IPS-15b (cell line): Measurements from ENCODE around the gene OPN4.
"Not testable (repeated sequence)": the region's sequence is repeated elsewhere in the genome, so short reads cannot be mapped to it uniquely, and the experiment has no call there.

Experiments
- H3K27me3 ChIP-seq: one replicate; pipeline ENCODE4 v1.6.1; 2013; ENCODE audit warnings: low read length; ENCODE audit not compliant: control insufficient read depth, insufficient read depth
- H3K36me3 ChIP-seq: one replicate; pipeline ENCODE4 v1.6.1; 2013; ENCODE audit warnings: low read length; ENCODE audit not compliant: control insufficient read depth, insufficient read depth
- H3K4me1 ChIP-seq: one replicate; pipeline ENCODE4 v1.6.1; 2013; ENCODE audit warnings: mild to moderate bottlenecking, low read length; ENCODE audit not compliant: control insufficient read depth, insufficient read depth
- H3K4me3 ChIP-seq: one replicate; pipeline ENCODE4 v1.5.1; 2013; ENCODE audit warnings: low read depth, low read length
- H3K9ac ChIP-seq: one replicate; pipeline ENCODE4 v1.6.1; 2013; ENCODE audit warnings: low read depth, mild to moderate bottlenecking, low read length
- H3K9me3 ChIP-seq: one replicate; pipeline ENCODE4 v1.6.1; 2013; ENCODE audit warnings: mild to moderate bottlenecking, low read length; ENCODE audit not compliant: control insufficient read depth, insufficient read depth

Gene OPN4, protein sequence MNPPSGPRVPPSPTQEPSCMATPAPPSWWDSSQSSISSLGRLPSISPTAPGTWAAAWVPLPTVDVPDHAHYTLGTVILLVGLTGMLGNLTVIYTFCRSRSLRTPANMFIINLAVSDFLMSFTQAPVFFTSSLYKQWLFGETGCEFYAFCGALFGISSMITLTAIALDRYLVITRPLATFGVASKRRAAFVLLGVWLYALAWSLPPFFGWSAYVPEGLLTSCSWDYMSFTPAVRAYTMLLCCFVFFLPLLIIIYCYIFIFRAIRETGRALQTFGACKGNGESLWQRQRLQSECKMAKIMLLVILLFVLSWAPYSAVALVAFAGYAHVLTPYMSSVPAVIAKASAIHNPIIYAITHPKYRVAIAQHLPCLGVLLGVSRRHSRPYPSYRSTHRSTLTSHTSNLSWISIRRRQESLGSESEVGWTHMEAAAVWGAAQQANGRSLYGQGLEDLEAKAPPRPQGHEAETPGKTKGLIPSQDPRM

DNA sequence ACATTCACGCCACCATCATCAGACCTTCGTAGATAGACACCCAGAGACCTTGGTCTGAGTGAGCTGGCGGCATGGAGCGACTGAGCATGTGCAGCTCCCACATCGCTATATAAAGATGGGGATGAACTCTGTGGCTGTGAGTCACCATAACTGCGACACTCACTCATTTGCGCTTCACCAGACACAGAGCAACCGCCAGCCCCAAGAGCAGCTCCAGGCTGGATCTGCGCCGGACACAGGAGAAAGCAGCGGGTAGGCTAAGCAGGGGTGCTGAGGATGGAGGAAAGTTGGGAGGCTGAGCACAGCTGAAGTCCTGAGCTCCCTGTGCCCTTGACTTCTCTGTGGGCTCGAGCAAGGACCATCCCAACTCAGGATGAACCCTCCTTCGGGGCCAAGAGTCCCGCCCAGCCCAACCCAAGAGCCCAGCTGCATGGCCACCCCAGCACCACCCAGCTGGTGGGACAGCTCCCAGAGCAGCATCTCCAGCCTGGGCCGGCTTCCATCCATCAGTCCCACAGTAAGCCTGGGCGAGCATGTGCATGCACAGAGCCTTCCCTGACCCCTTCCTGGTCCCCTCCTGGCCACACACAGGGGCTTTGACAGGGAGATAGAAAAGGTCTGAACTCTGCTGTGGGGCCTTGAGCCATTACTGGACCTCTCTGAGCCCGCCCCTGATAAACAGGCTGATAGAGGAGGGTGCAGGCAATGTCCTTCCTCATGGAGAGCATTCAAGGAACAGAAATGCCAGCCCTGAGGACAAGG, at the start of gene OPN4:
Gene OPN4 (plus strand): TSS at position 137 of the 762 bp plus-strand sequence. CDS start 237 bp downstream, at position 374.
- Histone ChIP-seq H3K9ac (no peak within 1 kb of the TSS), H3K27me3 (no peaks in the 10 kb centered on the region), H3K36me3 (no peaks in the 10 kb centered on the region), H3K4me3 (no peak within 1 kb of the TSS), H3K4me1 (no peaks in the 10 kb centered on the region), H3K9me3 (no peaks in the 10 kb centered on the region)

DNA sequence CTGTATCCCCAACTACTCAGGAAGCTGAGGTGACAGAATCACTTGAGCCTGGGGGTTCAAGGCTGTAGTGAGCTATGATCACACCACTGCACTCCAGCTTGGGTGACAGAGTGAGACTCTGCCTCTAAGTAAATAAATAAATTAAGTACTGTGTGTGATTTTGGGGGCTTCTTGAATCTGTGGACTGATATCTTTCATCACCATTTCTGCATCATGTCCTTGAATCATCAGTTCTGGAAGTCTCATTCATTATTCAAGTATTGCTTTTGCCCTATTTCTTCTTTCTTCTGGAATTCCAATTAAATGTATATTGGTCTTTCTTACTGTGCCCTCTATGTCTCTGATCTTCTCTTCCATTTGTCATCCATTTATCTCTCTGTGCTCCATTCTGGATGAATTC, 46.7 kb upstream of the OPN4 start:
- Histone ChIP-seq H3K27me3 (no peaks in the 10 kb centered on the region), H3K9me3 (no peaks in the 10 kb centered on the region), H3K4me1 (no peaks in the 10 kb centered on the region), H3K9ac (no peak overlapping the region), H3K36me3 (no peaks in the 10 kb centered on the region), H3K4me3 (no peak overlapping the region)

DNA sequence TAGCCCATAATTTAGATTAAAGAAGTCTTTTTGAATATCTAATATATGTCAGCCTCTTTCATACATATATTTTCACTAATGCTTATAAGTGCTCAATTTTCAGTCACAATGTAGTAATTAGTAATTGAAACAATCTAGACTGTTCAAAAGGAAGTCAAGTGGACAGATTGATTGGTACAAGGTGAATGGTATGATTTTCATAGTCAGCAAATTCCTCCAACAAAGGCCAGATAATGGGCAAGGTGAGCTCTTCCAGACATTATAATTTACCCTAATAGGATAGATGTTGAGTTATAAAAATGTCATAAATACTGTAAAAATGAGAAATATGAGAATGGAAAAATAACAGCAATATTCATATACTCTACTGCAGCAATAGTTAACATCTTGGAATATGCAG, 44.4 kb upstream of the OPN4 start:
- Histone ChIP-seq H3K9me3 (no peaks in the 10 kb centered on the region), H3K4me3 (no peak overlapping the region), H3K9ac (no peak overlapping the region), H3K4me1 (no peaks in the 10 kb centered on the region), H3K27me3 (no peaks in the 10 kb centered on the region), H3K36me3 (no peaks in the 10 kb centered on the region)

GRCh38 chr10:86611386-86611785, 43.0 kb upstream of the OPN4 start:
- Histone ChIP-seq H3K4me3 (no peak overlapping the region), H3K36me3 (no peaks in the 10 kb centered on the region), H3K9me3 (no peaks in the 10 kb centered on the region), H3K4me1 (no peaks in the 10 kb centered on the region), H3K9ac (no peak overlapping the region), H3K27me3 (no peaks in the 10 kb centered on the region)

- no peaks in the 10 kb centered on the region for H3K36me3 ChIP-seq
These were observed 41.3 kb upstream of the OPN4 start for GRCh38 chr10:86613096-86613495.

DNA sequence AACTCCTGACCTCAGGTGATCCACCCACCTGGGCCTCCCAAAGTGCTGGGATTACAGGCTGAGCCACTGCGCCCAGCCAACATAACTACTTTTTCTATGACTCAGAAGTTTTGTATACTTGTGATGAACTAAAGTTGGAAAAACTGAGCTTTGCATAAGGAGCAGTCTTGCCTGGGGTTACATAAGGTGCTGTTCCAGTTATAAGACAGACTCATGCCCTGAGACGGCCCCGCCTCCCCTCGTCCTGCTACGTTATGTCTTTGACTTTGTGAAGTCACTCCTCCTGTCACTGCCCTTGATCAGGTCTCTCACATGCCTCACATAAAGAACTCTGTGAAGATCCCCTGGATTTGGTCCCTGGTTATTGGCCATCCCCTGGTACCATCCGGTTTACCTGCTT, 40.4 kb upstream of the OPN4 start:
- Histone ChIP-seq H3K4me1 (no peaks in the 10 kb centered on the region), H3K27me3 (no peaks in the 10 kb centered on the region), H3K36me3 (no peaks in the 10 kb centered on the region), H3K4me3 (no peak overlapping the region), H3K9me3 (no peaks in the 10 kb centered on the region), H3K9ac (no peak overlapping the region)

More at GRCh38 chr10:86613096-86613495, 41.3 kb upstream of the OPN4 start:
- H3K27me3 ChIP-seq, result no peaks in the 10 kb centered on the region
- no peaks in the 10 kb centered on the region for H3K4me1 ChIP-seq
- no peak overlapping the region for H3K4me3 ChIP-seq
- no peaks in the 10 kb centered on the region for H3K9me3 ChIP-seq
- H3K9ac ChIP-seq, result no peak overlapping the region

DNA sequence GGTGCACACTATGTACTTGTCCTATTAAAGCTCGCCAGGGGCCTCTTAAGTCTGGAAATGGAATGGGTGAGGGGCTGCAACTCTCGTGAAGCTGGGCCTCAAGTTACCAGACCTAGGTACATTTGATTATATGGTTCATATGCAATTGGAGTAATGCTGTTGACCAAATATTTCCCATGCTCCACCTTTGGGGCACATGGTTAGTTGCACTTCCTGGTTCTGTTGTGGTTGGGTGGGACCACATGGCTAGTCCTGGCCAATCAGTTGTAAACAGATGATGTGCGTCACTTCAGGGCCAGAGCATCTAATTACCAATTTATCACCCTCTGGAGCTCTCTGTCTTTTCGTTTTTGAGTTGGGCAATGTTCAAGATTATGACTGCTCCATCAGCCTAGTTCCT, 39.5 kb upstream of the OPN4 start:
- Histone ChIP-seq H3K4me3 (no peak overlapping the region), H3K27me3 (no peaks in the 10 kb centered on the region), H3K4me1 (no peaks in the 10 kb centered on the region), H3K9me3 (no peaks in the 10 kb centered on the region), H3K36me3 (no peaks in the 10 kb centered on the region), H3K9ac (no peak overlapping the region)

- H3K36me3 ChIP-seq, H3K9me3 ChIP-seq, H3K4me1 ChIP-seq, H3K27me3 ChIP-seq, H3K4me3 ChIP-seq, H3K9ac ChIP-seq: not testable (repeated sequence)
These were observed 37.1 kb upstream of the OPN4 start for GRCh38 chr10:86617278-86617677.

DNA sequence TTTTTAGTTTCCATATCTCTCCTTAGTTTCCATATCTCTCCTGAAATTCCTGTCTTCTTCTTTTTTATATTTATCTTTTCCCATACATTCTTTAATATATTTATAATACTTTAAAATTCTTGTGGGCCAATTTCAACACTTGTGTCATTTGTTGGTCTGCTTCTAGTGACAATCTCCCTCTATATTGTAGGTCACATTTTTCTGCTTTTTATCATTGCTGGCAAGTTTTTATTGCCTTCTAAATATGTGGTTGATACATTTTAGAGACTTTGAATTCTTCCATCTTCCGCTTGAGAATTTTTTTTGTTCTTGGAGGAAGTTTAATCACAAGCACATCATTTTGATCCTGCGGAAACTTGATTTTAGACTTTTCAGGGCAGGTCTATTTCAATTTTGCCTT, 26.0 kb upstream of the OPN4 start:
- peaks cover 3% of the 10 kb centered on the region for H3K4me1 ChIP-seq
- no peaks in the 10 kb centered on the region for H3K36me3 ChIP-seq
- no peaks in the 10 kb centered on the region for H3K9me3 ChIP-seq
- no peak overlapping the region for H3K4me3 ChIP-seq
- peaks cover 16% of the 10 kb centered on the region for H3K27me3 ChIP-seq
- no peak overlapping the region for H3K9ac ChIP-seq

DNA sequence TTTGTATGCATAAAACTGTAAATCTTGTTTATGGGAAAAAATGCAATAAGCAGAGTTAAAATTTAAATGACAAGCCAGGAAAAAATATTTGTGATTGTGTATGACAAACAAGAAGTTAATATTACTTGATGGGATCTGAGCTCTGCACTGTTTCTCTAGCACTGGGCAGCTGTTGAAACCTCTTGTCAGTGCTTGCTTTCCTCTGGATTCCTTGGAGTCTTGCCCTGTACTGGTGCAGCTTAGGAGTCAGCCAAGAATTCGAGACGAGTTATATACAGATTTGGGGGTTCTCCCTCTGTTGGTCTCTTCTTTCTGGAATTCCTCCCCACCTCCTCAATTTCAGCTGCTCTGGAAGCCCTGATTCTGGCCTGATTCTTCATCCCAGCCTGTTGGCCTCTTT, 24.3 kb upstream of the OPN4 start:
- H3K4me3 ChIP-seq, result no peak overlapping the region

DNA sequence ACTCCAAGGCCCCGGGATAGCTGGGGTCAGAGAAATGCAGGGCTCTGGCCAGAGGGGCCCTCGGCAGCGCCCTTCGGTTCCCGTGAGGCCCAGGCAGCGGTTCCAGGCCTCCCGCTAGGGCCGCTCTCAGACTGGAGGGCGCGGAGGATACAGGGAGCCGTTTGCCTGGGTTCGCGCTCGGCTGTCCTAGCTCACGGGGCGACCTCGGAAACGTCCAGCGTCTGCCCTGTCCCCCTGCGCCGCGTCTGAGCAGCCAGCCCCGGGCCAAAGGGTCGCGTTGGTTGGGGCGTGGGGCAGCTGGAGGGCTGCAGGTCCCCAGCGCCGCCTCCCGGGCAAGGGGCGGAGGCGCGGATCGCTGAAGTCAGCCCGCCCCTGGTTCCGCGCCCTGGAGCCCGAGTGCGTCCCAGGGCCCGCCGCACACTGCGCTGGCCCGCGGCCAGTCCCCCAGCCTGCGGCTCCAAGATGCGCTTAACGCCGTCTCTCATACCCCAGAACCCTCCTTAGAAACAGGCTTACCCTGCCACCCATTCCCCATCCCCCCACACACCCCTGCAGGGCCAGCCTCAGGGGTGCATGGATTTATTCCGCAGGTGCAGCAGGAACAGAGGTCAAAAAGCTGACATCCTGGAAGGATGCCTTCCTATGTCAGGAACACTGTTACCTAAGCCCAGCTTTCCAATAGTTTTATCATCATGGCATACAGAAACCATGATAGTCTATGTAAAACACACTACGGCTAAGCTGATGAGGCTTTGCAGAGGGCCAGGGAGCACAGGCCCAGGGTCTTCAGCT, 22.1 kb upstream of the OPN4 start:
- Histone ChIP-seq H3K27me3 (peaks cover 26% of the 10 kb centered on the region), H3K4me1 (peaks cover 3% of the 10 kb centered on the region), H3K9me3 (no peaks in the 10 kb centered on the region), H3K36me3 (no peaks in the 10 kb centered on the region), H3K4me3 (peak overlapping the region; percentile 57), H3K9ac (peak overlapping the region; percentile 62)

More for the DNA sequence above, 24.3 kb upstream of the OPN4 start:
- H3K9ac ChIP-seq, result no peak overlapping the region
- peaks cover 3% of the 10 kb centered on the region for H3K4me1 ChIP-seq
- no peaks in the 10 kb centered on the region for H3K9me3 ChIP-seq
- H3K27me3 ChIP-seq, result peaks cover 26% of the 10 kb centered on the region
- no peaks in the 10 kb centered on the region for H3K36me3 ChIP-seq
